GM13976 (cell line): ENCODE measurements around the gene IL1RAP.

Experiments used
- DNase-seq: peaks from one replicate; pipeline ENCODE4 v3.0.0; 2012; ENCODE audit warnings: low spot score
- CTCF ChIP-seq: IDR thresholded peaks from 2 replicates; pipeline ENCODE4 v1.5.1; 2012; ENCODE audit warnings: borderline replicate concordance, mild to moderate bottlenecking; ENCODE audit not compliant: insufficient read depth; ENCODE audit errors: extremely low read depth, missing control alignments, control extremely low read depth
- in situ Hi-C: fragments of 300-500 bp; cut with MboI; formaldehyde crosslinking; loops from one replicate; pipeline ENCODE4 v1.12.0; 2022; ENCODE audit warnings: low sequenced_read_pairs, mixed read lengths, inconsistent platforms; ENCODE audit not compliant: unreplicated experiment

Gene IL1RAP

GRCh38 chr3:190526787-190527762 is 13.2 kb downstream of the IL1RAP start:
- TF ChIP-seq CTCF, result no peak
- DNase-seq, result no peak
- in situ Hi-C loops, result no loop called here

- TF ChIP-seq CTCF, result no peak
- in situ Hi-C loops, result no loop called here
- DNase-seq, result no peak
These were observed 14.8 kb downstream of the IL1RAP start for GRCh38 chr3:190528706-190529105.

GRCh38 chr3:190531406-190531805 is 17.5 kb downstream of the IL1RAP start:
- TF ChIP-seq CTCF, result no peak
- in situ Hi-C loops, result no loop called here
- no peak for DNase-seq

GRCh38 chr3:190532731-190533203 is 18.9 kb downstream of the IL1RAP start:
- no peak for TF ChIP-seq CTCF
- no peak for DNase-seq
- in situ Hi-C loops, result no loop called here

- in situ Hi-C loops, result no loop called here
- DNase-seq, result no peak
- TF ChIP-seq CTCF, result no peak
These were observed 19.8 kb downstream of the IL1RAP start for GRCh38 chr3:190533511-190534281.

- in situ Hi-C loops, result no loop called here
- DNase-seq, result no peak
- no peak for TF ChIP-seq CTCF
These were observed 20.5 kb downstream of the IL1RAP start for GRCh38 chr3:190534386-190534785.
